ENCODE measurements around the gene MACF1.
"Not testable (repeated sequence)": the region's sequence is repeated elsewhere in the genome, so short reads cannot be mapped to it uniquely, and the experiment has no call there.

MACF1 gene

DNA sequence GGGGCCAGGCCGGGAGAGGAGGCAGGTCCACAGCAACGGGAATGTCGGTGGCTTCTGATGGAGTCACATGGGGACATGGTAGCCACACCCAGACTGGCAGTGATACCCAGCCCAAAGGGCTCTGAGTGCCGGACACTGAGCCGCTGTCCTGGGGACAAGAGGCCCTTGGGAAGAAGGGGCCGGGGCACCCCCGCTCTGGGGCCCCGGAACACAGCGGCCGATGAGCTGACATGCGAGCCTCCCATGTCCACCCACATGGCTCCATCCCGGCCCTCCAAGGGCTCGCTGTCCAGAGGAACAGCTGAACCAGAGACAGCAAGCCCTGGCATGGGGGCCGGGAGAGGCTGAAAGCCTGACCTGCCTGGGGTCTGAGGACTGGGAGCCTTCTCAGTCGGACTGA is 294.3 kb downstream of the MACF1 start:
- DNase-seq (ENCODE audit: low read depth, low spot score); H3K27ac ChIP-seq: not testable (repeated sequence)

DNA sequence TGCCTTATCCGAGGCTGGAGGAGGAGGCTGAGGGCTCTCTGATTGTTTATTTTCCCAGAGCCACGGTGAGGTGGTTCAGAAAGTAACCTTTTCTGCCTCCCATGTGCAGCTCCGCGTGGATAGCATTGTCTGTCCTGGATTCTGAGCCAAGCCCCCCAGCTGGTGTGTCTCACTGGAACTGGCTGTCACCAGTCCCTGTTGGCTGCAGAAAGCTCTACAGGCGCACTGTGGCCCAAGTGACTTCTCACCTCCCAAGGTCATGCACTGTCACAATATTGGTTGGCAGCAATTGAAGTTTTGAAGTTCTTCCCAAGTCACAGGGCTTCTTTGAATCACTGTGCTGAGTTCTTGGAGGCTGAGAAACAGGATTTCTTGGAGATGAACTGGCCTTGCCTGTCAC is 295.2 kb downstream of the MACF1 start:
- no peak overlapping the region for H3K27ac ChIP-seq
- DNase-seq (ENCODE audit: low read depth, low spot score), result no peak

DNA sequence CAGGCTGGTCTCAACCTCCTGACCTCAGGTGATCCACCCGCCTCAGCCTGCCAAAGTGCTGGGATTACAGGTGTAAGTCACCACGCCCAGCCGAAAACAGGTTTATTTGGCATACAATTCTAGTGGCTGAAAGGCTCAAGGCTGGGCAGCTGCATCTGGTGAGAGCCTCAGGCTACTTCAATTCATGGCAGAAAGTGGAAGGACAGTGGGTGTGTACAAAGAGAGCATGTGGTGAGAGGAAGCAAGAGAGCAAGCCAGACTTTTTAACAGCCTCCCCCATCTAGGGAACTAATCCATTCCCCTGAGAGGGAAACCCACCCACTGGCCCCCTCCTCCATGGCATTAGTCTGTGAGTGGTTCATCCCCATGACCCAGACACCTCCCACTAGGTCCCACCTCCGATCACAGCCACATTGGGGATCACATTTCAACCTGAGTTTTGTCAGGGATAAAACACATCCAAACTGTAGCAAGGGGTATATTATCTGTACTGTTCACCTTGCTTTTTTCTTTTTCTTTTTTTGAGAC is 296.4 kb downstream of the MACF1 start:
- DNase-seq (ENCODE audit: low read depth, low spot score), result no peak
- H3K27ac ChIP-seq, result no peak overlapping the region

DNA sequence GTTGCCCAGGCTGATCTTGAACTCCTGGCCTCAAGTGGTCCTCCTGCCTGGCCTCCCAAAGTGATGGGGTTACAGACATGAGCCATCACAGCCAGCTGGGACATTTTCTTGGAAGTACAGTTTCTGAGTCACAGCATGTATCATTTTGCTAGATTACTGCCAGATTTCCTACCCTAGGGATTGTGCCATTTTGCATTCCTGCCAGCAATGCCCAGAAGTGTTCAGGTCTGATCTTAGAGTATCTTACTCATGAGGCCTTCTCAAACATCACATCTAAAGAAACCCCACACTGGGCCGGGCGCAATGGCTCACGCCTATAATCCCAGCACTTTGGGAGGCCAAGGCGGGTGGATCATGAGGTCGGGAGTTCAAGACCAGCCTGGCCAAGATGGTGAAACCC is 297.2 kb downstream of the MACF1 start:
- H3K27ac ChIP-seq, result no peak overlapping the region
- DNase-seq (ENCODE audit: low read depth, low spot score), result no peak

DNA sequence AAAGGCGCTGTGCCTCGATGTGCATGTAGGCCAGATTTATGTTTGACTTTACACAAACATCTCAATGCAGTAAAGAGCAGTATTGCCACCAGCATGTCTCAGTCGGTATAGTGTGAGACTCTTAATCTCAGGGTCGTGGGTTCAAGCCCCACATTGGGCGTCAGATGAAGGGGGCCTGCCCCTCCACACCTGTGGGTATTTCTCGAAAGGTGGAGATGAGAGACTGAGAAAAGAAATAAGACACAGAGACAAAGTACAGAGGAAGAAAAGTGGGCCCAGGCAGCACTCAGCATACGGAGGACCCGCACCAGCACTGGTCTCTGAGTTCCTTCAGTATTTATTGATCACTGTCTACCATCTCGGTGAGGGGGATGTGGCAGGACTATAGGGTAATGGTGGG is 299.9 kb downstream of the MACF1 start:
- not testable (repeated sequence) for H3K27ac ChIP-seq; DNase-seq (ENCODE audit: low read depth, low spot score)

DNA sequence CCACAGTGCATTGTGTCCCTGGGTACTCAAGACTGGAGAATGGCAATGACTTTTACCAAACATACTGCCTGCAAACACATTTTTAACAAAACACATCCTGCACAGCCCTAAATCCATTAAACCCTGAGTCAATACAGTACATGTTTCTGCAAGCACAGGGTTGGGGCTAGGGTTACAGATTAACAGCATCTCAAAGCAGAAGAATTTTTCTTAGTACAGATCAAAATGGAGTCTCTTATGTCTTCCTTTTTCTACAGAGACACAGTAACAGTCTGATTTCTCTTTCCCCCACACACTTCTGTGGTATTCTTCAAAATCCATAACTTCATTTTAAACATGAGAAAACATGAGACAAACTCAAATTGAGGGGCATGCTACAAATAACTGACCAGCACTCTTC is 300.8 kb downstream of the MACF1 start:
- DNase-seq (ENCODE audit: low read depth, low spot score), result no peak
- H3K27ac ChIP-seq, result no peak overlapping the region

DNA sequence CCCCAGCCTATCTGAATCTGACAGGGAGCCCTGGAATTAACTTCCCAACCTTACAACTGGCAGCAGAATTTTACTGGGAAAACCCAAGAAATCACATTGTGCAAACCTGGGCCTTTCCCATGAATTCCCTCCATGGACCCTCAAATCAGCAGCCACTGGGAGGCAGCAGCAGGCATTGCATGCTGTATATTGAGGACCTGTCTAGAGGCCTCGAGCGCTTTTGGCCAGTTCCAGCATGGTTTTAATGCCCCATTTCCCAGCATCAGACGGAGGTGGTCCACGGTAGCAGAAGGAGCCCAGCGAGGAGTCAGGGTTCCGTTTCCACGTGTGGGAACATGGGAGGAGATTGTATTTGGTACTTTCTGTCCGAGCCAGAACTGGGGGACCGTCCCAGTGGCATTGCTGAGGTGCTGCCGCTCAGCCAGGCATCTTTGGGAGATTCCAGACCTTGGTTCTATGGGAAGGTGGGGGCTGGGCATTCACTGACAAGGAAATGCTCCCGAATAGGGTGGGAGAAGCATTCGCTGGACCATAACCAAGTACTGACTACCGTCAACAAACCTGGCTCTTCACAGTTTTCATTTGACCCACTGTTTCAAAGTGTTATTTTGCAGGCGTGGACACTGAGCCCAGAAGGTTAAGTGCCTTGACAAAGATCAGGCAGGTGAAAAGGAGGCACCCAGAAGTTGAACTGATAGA is 302.9 kb downstream of the MACF1 start:
- DNase-seq (ENCODE audit: low read depth, low spot score), result no peak

DNA sequence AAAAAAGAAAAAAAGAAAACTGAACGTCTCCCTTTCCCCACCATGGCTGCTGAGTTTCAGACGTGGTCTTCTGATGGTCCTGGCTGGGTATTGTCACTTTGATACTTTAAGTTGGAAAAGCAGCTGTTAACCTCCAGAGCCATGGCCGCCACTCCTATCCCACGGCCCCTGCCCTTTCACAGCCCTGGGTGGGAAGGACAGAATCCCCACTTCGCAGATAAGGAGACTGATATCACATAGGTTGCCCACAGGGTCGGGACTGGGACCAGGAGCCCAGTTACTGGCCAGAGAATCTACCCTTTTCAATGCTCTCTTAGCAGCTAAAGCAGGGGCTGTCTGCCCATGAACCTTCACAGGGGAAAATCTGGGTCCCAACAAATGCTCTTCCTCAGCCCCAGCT is 303.8 kb downstream of the MACF1 start:
- DNase-seq (ENCODE audit: low read depth, low spot score), result no peak
- H3K27ac ChIP-seq, result no peak overlapping the region

More for the DNA sequence above, 302.9 kb downstream of the MACF1 start:
- H3K27ac ChIP-seq, result no peak overlapping the region

DNA sequence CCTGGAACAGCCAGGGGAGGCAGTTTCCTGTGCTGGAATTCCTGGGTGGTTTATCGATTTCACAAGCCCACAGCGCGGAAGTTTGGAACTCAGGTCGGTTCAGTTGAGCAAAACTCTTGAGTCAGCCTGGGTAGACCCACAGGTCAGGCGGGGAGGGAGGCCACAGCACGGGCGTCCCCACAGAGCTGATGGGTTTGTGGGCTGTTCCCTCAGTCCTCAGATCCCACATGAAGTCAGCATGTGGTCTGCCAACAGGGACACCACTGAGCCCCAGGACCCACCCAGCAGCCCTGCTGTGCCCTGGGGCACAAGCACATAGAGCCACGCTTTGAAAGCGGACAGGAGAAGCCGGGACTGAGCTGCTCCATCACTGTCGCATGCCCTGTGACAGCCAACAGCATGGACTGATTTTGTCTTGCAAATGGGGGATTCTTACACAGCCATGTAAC is 304.4 kb downstream of the MACF1 start:
- no peak overlapping the region for H3K27ac ChIP-seq
- no peak for DNase-seq (ENCODE audit: low read depth, low spot score)

DNA sequence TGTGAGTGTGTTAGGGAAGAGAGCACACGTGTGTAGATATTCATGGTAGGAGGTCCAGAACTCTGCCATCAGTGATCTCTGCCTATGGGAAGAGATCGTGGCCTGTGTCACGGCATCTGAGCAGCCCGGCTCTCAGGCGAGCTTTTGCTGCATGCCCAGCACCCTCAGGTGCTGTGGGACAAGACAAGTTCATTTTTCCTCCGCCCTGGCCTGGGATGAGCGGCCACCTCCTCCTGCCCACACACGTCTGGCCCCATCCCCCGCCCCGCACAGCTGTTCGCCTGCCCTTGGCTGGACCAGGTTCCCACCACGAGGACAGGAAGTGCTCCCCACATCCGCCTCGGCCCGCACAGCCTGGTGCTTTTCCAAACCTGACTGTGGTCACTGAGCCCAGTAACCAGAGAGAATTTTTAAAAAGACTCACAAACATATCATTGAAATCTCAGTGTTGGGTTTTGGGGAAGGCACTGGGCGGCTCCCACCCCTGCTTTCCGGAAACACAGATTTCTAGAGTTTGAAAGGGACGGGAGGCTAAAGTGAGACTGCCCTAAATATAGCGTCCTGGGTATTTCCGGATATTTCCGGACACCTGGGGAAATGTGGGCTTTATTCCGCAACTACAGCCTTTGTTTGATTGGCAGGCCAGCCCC is 305.0 kb downstream of the MACF1 start:
- DNase-seq (ENCODE audit: low read depth, low spot score), result no peak

DNA sequence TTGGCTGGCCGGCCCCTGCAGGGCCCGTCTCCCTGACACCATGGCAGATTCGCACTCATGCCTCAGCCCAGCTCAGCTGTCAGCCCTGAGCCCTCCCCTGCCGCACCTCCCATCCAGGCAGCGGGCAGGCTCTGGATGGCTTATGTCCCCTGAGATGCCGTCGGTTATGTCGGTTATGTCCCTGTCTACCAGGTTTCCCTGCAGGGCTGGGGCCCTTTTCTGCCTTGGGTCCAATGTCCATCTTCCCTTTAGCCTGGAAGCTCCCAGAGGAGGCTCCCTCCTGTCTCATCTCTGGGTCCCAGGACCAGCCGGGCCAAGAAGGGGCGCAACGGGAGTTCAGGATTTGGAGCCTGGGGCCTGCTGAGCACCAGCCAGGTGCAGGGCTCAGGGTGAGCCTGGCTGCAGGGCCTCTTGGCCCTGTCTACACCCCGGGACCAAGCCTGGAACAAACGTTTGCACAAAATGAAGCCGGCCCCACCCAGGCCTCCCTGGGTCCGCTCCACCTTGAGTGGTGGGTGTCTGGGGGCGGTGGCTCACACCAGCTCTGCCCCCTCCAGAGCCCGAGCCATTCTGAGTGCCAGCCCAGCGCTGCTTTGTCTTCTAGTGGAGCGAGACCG is 306.2 kb downstream of the MACF1 start:
- not testable (repeated sequence) for H3K27ac ChIP-seq; DNase-seq (ENCODE audit: low read depth, low spot score)

More for the DNA sequence above, 305.0 kb downstream of the MACF1 start:
- H3K27ac ChIP-seq, result no peak overlapping the region

DNA sequence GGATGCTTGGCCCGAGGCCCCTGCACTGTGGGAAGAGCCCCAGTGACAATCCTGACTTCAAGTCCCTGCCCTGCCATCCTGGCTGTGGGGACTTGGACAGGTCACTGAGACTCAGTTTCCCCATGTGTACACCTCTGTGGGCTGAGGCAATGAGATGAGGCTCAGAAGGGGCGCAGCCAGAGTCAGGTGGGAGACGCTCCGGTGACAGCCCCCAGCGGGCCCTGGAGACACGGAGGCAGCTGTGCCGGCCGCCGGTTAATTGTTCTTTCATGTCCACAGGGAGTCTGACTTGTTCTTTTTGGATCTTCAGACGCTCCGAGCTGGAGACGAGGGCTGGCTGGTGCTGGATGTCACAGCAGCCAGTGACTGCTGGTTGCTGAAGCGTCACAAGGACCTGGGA is 307.0 kb downstream of the MACF1 start:
- H3K27ac ChIP-seq; DNase-seq (ENCODE audit: low read depth, low spot score): not testable (repeated sequence)

DNA sequence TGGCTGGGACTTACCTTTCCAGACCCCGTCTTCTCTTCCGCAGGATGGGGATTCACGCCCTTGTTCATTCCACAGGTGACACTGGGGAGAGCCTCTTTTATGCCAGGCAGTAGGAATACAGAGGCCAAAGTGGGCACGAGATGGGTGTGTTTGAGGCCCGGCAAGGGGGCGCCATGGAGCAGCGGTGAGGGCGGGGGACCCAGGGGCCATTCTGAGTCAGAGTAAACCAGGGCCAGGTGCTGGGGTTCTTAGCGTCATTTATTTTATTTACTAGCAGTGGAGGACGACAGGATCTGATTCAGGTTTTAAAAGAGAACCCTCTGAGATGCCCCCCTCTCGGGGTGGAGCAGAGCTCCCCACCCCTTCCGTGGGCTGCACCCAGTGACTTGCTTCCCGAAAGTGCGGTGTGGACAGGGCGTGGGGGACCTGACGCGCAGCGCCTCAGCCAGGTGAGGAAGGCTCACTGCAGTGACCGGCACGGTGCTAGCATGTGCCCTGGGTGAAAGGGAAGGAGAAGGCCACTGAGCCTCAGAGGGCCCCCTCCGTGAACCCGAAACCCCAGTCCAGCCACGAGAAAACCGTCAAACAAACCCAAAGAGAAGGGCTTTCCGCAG is 307.8 kb downstream of the MACF1 start:
- not testable (repeated sequence) for DNase-seq (ENCODE audit: low read depth, low spot score)

DNA sequence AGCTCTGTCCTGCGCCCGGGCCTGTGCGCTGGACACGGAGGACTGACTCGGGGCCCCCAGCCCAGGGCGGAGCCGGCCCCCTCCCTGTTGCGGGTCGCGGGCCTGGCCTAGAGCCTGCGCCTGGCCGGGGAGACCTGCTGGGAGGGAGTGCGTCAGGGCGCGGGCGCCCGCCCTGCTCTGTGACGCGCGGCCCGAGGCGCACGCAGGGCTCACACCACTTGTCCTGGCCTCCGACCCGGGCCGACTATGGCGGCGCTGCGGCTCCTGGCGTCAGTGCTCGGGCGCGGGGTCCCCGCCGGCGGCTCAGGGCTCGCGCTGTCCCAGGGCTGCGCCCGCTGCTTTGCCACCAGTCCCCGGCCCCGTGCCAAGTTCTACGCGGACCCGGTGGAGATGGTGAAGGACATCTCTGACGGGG is 310.2 kb downstream of the MACF1 start:
- H3K27ac ChIP-seq; DNase-seq (ENCODE audit: low read depth, low spot score): not testable (repeated sequence)

More for the DNA sequence above, 307.8 kb downstream of the MACF1 start:
- not testable (repeated sequence) for H3K27ac ChIP-seq

DNA sequence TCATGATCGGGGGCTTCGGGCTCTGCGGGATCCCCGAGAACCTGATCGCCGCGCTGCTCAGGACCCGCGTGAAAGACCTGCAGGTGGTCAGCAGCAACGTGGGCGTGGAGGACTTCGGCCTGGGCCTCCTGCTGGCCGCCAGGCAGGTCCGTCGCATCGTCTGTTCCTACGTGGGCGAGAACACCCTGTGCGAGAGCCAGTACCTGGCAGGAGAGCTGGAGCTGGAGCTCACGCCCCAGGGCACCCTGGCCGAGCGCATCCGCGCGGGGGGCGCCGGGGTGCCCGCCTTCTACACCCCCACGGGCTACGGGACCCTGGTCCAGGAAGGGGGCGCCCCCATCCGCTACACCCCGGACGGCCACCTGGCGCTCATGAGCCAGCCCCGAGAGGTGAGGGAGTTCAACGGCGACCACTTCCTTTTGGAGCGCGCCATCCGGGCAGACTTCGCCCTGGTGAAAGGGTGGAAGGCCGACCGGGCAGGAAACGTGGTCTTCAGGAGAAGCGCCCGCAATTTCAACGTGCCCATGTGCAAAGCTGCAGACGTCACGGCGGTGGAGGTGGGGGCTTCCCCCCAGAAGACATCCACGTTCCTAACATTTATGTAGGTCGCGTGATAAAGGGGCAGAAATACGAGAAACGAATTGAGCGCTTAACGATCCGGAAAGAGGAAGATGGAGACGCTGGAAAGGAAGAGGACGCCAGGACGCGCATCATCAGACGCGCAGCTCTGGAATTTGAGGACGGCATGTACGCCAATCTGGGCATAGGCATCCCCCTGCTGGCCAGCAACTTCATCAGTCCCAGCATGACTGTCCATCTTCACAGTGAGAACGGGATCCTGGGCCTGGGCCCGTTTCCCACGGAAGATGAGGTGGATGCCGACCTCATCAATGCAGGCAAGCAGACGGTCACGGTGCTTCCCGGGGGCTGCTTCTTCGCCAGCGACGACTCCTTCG is 310.9 kb downstream of the MACF1 start:
- not testable (repeated sequence) for H3K27ac ChIP-seq; DNase-seq (ENCODE audit: low read depth, low spot score)

DNA sequence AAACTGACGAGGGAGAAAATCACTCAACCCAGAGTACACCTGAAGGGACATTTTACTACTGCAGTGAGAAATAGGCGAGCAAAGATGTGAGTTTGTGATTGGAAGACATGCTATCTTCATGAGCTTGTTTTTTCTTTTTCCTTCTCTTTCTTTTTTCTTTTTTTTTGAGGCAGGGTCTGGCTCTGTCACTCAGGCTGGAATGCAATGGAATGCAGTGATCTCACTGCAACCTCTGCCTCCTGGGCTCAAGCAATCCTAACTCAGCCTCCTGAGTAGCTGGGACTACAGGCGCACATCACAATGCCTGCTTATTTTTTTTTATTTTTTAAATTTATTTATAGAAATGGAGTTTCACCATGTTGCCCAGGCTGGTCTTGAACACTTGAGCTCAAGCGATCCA is 312.3 kb downstream of the MACF1 start:
- H3K27ac ChIP-seq; DNase-seq (ENCODE audit: low read depth, low spot score): not testable (repeated sequence)

DNA sequence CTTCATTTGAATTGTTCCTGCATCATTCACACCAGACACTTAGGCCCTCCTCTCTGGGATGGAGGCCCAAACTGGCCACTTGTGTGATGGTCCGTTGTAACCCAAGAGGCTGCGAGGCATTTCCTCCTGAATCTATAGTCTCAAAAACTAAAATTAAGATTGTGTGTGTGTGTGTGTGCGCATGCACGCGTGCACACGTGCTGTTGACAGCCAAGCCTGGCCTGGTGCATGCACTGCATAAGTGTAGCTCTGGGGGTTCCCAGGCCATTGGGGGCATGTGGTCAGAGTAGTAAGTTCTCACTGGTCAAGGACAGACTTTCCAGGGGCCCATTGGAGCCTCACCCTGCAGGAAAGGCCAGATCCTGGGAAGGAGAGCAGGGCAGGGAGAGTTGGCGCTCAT is 313.4 kb downstream of the MACF1 start:
- H3K27ac ChIP-seq; DNase-seq (ENCODE audit: low read depth, low spot score): not testable (repeated sequence)

DNA sequence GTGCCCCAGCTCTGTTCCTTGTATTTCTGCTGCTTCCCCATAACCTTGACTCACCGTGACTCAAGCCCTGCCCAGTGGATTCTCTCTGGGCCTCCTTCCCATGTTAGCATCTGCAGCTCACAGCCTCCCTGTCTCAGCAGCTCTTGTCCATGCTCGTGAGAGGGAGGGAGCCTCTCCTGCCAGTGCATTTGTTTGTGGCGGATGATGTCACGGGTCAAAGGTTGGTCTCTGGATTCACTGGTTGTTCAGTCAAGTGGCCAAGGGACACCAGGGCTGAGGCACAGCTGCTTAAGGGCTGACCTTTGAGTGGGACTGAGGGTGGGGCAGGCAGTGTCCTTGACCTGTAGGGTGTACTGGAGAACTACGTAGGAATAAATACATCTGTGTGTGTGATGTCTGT is 314.9 kb downstream of the MACF1 start:
- DNase-seq (ENCODE audit: low read depth, low spot score), result not testable (repeated sequence)

DNA sequence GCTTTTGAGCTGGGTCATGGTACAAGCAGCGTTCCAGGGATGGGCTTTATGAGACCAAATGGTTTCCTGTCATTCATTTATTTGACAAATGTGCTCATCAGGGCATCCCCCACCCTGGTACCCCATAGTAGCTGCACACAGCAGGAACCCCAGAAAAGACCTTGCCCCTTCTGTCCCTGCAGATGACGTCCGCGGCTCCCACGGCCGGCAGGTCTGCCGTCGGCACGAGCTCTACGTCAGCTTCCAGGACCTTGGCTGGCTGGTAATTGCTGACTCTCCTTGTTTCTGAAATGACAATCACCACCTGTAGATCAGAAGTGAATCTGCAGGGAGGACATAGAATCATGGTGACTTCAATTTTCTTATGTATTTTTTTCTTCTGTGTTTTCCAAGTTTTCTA is 317.7 kb downstream of the MACF1 start:
- H3K27ac ChIP-seq; DNase-seq (ENCODE audit: low read depth, low spot score): not testable (repeated sequence)

More for the DNA sequence above, 314.9 kb downstream of the MACF1 start:
- not testable (repeated sequence) for H3K27ac ChIP-seq
